Measurements from ENCODE around the gene ZNF662.
"Not testable (repeated sequence)": the region's sequence is repeated elsewhere in the genome, so short reads cannot be mapped to it uniquely, and the experiment has no call there.

The ZNF662 gene

GRCh38 chr3:42906070-42906847 lies at the start of gene ZNF662:
ZNF662 (plus strand) TSS chr3:42906142; CDS start chr3:42908115, 1,973 bp downstream.
- peak; percentile 9 for DNase-seq

- DNase-seq: no peak
These were observed 49.4 kb upstream of the ZNF662 start for GRCh38 chr3:42856544-42856943.

GRCh38 chr3:42864321-42864950 lies 41.5 kb upstream of the ZNF662 start:
- DNase-seq: no peak

- DNase-seq: no peak
These were observed 40.7 kb upstream of the ZNF662 start for GRCh38 chr3:42865256-42865655.

GRCh38 chr3:42867138-42867537 lies 38.8 kb upstream of the ZNF662 start:
- DNase-seq: no peak

- DNase-seq: no peak
These were observed 37.1 kb upstream of the ZNF662 start for GRCh38 chr3:42868841-42869240.

GRCh38 chr3:42871592-42872196 lies 34.2 kb upstream of the ZNF662 start:
- no peak for DNase-seq

GRCh38 chr3:42872718-42873117 lies 33.2 kb upstream of the ZNF662 start:
- no peak for DNase-seq

- no peak for DNase-seq
These were observed 32.5 kb upstream of the ZNF662 start for GRCh38 chr3:42873221-42873982.

GRCh38 chr3:42874749-42875148 lies 31.2 kb upstream of the ZNF662 start:
- DNase-seq: no peak

- DNase-seq: no peak
These were observed 30.4 kb upstream of the ZNF662 start, which contains the start of gene CYP8B1 for GRCh38 chr3:42875325-42876151. CYP8B1 (minus strand) TSS chr3:42875879; CDS start chr3:42875816, 63 bp downstream.

- no peak for DNase-seq
These were observed 29.5 kb upstream of the ZNF662 start for GRCh38 chr3:42876401-42876800.

- DNase-seq: no peak
These were observed 28.8 kb upstream of the ZNF662 start for GRCh38 chr3:42876940-42877720.

- DNase-seq: no peak
These were observed 28.1 kb upstream of the ZNF662 start for GRCh38 chr3:42877881-42878280.

GRCh38 chr3:42880183-42880582 lies 25.8 kb upstream of the ZNF662 start:
- no peak for DNase-seq

GRCh38 chr3:42880601-42881451 lies 25.1 kb upstream of the ZNF662 start:
- peak; percentile 79 for DNase-seq

GRCh38 chr3:42883251-42883930 lies 22.6 kb upstream of the ZNF662 start:
- not testable (repeated sequence) for DNase-seq

GRCh38 chr3:42884324-42884723 lies 21.6 kb upstream of the ZNF662 start:
- DNase-seq: no peak

GRCh38 chr3:42886294-42886822 lies 19.6 kb upstream of the ZNF662 start:
- DNase-seq: no peak

- DNase-seq: no peak
These were observed 18.9 kb upstream of the ZNF662 start for GRCh38 chr3:42887084-42887483.

Data from activated CD4-positive, alpha-beta T cell treated with anti-CD3 and anti-CD28 coated beads for 1 hour (primary cell).